CD4-positive, alpha-beta T cell treated with Interleukin-17A for 4 hours (primary cell): ENCODE data around the gene CFAP54.
A peak's percentile ranks its signal among the peaks of the same experiment; 100 is the strongest.
"Not testable (repeated sequence)": the region's sequence is repeated elsewhere in the genome, so short reads cannot be mapped to it uniquely, and the experiment has no call there.

Experiments used
- DNase-seq: peaks from one replicate; pipeline ENCODE4 v3.0.0-alpha.2; 2020; ENCODE audit warnings: mixed read lengths

CFAP54 gene

GRCh38 chr12:96514328-96514727 lies 25.0 kb downstream of the CFAP54 start:
- DNase-seq, result no peak

GRCh38 chr12:96516472-96517430 lies 27.4 kb downstream of the CFAP54 start:
- peak; percentile 91 for DNase-seq

GRCh38 chr12:96520767-96521166 lies 31.4 kb downstream of the CFAP54 start:
- no peak for DNase-seq

GRCh38 chr12:96521895-96522682 lies 32.7 kb downstream of the CFAP54 start:
- no peak for DNase-seq

- no peak for DNase-seq
These were observed 33.3 kb downstream of the CFAP54 start for GRCh38 chr12:96522690-96523089.

- DNase-seq, result no peak
These were observed 36.7 kb downstream of the CFAP54 start for GRCh38 chr12:96526110-96526509.

- no peak for DNase-seq
These were observed 40.5 kb downstream of the CFAP54 start for GRCh38 chr12:96529912-96530311.

GRCh38 chr12:96534339-96534738 lies 45.0 kb downstream of the CFAP54 start:
- no peak for DNase-seq

- DNase-seq, result no peak
These were observed 59.0 kb downstream of the CFAP54 start for GRCh38 chr12:96548384-96548783.

- no peak for DNase-seq
These were observed 60.0 kb downstream of the CFAP54 start for GRCh38 chr12:96549341-96549740.

- no peak for DNase-seq
These were observed 81.2 kb downstream of the CFAP54 start for GRCh38 chr12:96570579-96570978.

GRCh38 chr12:96571101-96571862 lies 81.9 kb downstream of the CFAP54 start:
- DNase-seq, result no peak

- no peak for DNase-seq
These were observed 89.2 kb downstream of the CFAP54 start for GRCh38 chr12:96578526-96579125.

- no peak for DNase-seq
These were observed 96.6 kb downstream of the CFAP54 start for GRCh38 chr12:96585977-96586376.

GRCh38 chr12:96587691-96588090 lies 98.3 kb downstream of the CFAP54 start:
- no peak for DNase-seq

- no peak for DNase-seq
These were observed 101.6 kb downstream of the CFAP54 start for GRCh38 chr12:96590970-96591369.

- DNase-seq, result not testable (repeated sequence)
These were observed 115.0 kb downstream of the CFAP54 start for GRCh38 chr12:96604374-96604773.

GRCh38 chr12:96605684-96606083 lies 116.3 kb downstream of the CFAP54 start:
- no peak for DNase-seq

- no peak for DNase-seq
These were observed 116.8 kb downstream of the CFAP54 start for GRCh38 chr12:96606134-96606533.

- no peak for DNase-seq
These were observed 117.3 kb downstream of the CFAP54 start for GRCh38 chr12:96606644-96607043.

- no peak for DNase-seq
These were observed 127.8 kb downstream of the CFAP54 start for GRCh38 chr12:96617178-96617577.

GRCh38 chr12:96623155-96623554 lies 133.8 kb downstream of the CFAP54 start:
- no peak for DNase-seq
